GM21515 (cell line): ENCODE data around the gene PRPF31.

Experiments used
- ATAC-seq: cut with Tn5 transposase; IDR thresholded peaks from one replicate; pipeline ENCODE4 v1.9.1; 2021; ENCODE audit not compliant: unreplicated experiment

The PRPF31 gene

DNA sequence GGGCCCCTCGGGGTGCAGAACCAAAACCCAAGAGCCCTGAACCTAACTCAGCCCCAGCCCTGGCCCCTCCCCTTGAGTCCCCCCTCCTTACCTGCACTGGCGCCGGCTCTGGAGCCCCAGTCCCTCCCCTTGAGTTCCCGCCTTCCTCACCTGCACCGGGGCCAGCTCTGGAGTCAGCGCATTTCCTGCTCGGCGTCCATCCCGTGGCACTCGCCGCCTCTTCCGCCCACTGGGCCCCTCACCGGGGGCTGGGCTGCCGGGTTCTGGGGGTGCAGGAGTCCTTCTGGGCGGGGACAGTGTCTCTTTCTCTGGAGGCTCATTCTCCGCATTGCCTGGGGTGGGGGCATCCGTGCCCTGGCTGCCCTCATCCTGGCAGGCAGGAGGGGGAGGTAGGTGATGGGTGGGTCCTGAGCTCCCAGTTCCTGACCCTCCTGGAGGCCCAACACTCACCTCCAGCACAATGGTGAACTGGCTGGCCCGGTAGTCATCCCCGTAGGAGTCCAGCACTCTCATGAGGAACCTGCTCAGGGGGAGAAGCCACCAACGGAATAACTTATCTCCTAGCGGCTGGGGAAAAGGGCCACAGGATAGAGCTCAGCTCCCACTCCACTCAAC lies 7.6 kb upstream of the PRPF31 start:
- ATAC-seq: no peak

DNA sequence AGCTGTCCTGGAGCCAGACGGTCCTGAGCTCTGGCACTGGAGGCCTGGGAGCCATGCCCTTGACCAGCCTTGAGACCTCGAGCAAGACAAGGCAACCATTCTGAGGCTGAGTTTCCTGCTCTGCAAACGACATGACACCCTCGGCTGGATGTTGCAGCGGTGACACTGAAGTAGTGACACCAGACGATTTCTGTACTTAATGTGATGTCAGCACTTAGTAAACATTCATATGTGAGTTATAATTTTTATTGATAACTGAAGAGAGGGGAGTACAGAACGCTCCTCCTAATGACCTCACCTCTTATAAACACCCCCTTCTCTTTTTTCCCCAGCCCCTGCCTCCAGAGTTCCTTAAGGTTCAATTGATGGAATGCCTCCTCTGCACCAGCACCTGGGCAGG lies 7.1 kb upstream of the PRPF31 start:
- no peak for ATAC-seq

DNA sequence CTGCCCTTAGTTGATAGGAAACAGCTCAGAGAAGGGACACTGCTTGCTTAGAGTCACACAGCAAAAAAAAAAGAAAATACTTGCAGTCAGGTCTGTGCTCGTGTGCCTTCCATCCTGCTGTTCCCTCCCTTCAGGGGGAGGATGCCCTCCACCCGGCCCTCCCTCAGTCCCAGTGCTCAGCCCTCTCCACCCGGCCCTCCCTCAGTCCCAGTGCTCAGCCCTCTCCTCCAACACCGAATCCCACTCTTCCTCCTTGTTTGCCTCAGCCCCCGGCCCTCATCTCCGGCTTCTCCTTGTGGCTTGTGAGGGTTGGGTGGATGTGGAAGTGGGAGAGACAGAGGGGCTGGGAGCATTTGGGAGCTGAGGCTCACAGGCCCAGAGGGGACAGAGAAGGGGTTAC lies 5.9 kb upstream of the PRPF31 start:
- no peak for ATAC-seq

DNA sequence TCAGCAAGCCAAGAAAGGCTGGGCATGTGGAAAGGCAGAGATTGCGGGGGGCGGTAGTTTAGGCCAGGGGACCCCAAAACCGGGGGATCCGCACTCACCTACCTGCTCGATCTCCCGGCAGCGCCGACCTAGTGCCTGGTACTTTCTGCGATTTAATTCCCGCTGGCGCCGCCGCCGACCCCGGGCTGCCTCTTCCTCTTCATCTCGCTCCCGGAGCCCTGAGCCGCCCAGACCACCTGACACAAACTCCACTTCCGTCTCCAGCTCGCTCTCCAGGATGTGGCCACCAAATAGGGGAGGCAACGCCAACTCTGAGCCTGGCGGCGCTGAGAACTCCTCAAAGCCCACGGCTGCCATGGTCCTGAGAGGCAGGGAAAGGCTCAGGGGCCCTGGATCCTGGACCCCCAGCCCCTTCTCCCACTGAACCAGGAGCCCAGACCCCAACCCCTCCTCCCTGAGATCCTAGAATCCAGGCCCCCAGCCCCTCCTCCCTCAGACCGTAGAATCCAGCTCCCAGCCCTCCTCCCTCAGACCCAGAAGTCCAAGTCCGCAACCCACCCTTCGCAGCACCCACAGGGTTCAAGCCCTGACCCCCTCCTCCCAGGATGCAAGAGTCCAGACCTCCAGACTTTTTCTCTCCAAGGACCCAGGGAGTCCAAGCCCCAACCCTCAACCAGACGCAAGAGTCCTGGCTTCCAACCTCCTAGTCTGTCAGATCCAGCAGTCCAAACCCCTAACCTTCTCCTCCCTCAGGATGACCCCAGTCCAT lies 1.0 kb upstream of the PRPF31 start:
- ATAC-seq: no peak

DNA sequence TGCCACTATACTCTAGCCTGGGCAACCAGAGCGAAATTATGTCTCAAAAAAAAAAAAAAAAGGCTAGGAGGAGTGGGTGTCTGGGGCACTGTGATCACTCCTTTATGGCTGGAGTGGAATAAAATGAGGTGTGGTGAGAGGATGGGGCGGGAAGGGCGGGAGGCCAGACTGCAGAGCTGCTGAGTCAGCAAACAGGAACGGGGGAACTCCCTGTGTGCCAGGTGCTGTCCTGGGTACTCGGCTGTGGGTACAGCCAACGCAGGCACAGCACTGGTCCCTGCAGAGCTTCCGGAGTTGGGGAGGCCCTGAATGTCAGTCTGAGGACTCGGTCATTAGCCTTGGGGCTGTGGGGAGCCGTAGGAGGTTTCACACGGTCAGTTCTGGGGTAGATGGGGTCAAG lies 5.7 kb downstream of the PRPF31 start:
- no peak for ATAC-seq

DNA sequence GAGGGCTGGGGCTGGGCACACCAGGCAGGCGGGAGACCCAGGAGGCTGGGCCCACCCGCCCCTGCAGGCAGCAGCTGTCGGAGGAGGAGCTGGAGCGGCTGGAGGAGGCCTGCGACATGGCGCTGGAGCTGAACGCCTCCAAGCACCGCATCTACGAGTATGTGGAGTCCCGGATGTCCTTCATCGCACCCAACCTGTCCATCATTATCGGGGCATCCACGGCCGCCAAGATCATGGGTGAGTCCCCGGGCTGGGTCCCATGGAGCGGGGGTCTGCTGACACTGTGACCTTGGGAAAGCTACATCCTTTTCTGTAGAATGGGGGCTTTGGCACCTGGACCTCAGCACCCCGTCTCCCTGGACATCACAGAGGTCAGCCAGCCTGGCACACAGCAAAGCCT lies 8.1 kb downstream of the PRPF31 start:
- ATAC-seq: no peak

DNA sequence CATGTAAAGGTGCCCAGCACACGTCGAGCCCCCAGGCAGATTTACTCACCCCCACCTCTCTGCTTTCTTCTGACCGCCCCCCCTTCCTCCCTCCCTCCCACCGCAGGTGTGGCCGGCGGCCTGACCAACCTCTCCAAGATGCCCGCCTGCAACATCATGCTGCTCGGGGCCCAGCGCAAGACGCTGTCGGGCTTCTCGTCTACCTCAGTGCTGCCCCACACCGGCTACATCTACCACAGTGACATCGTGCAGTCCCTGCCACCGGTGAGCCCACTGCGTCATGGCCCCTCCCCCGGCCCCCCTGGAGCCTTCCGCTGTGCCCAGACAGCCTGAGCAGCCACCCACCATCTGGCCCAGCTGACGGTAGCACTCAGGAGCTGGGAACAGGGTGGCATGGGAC lies 8.8 kb downstream of the PRPF31 start:
- no peak for ATAC-seq

DNA sequence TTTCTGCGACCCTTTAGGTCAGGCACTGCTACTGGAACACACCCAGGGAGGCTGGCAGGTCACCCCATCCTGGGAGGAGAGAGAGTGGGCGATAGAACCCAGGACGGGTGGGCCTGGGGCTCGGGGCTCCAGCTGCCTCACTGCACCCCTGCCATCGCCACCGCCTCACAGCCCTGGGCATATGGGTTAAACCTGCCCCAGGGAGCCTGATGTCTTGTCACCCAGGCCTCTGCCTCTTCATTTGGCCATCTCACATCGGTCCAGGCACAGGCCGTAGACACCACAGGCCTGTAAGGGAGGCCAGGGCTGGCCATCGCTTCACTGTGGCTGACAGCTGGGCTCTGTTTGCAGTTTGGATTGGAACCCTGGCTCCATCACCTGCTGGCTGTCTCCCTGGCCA lies 10.2 kb downstream of the PRPF31 start:
- ATAC-seq: no peak

DNA sequence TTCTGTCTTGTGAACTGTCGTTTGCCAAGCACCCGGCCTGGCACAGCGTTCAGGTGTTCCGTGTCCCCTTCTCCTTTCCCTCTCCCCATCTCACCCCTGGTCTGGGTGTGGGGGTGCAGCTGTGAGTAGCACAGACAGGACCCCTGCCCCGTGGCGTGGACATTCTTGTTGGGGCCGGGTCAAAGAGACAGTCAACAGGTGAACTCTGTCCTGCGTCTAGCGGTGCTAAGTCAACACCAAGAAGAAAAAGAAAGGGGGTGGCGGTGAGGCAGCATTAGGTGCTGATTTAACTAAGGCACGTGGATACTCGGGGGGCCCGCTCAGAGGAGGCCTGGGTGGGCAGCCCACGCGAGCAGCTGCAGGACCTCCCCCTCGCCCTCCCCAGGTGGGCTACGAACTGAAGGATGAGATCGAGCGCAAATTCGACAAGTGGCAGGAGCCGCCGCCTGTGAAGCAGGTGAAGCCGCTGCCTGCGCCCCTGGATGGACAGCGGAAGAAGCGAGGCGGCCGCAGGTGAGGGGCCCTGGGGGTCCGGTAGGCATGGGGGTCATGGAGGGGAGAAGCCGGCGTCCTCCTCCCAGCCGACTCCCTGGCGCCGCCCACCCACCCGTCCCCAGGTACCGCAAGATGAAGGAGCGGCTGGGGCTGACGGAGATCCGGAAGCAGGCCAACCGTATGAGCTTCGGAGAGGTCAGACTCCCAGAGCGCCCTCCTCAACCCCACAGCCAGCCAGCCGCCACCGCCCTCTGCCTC lies 12.3 kb downstream of the PRPF31 start:
- no peak for ATAC-seq

DNA sequence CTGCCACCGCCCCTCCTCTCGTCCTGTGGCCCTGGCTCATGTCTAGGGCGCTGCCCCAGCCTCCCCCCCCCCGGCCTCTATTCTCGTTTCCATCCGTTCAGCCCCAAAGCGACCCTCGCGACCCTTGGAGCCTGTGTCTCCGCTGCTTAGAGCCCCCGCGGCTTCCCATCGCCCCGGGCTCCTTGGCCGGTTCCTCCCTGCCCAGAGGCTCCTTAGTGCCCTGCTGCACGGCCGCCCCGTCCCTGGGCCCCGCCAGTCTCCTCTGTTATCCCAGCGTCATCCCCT lies 12.8 kb downstream of the PRPF31 start:
- no peak for ATAC-seq

DNA sequence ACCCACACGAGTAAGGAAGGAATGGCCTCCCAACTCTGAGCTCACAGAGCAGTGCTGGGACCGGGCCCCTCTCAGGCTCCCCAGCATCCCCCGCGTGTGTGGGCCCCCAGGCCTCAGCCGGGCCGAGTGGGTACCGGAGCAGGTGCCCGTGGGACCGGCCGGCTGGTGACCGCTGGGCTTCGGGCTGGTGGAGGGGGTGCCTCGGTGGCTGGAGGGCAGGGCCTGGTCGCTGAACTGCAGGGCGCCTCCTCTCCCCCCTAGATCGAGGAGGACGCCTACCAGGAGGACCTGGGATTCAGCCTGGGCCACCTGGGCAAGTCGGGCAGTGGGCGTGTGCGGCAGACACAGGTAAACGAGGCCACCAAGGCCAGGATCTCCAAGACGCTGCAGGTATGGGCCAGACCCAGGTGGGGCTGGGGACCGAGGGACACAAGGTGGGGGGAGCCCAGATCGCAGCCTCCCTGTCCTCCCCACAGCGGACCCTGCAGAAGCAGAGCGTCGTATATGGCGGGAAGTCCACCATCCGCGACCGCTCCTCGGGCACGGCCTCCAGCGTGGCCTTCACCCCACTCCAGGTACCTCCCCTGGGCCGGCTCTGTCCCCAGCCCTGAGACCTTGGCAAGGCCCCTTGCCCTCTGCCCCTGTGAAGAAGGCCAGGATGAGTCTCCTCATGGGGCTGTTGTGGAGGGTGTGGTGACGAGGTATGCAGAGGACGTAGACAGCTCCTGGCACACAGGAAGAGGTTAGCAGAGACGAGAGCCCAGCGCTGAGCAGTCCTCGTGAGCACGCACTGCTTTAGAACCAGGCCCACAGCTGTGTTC lies 13.5 kb downstream of the PRPF31 start:
- no peak for ATAC-seq

DNA sequence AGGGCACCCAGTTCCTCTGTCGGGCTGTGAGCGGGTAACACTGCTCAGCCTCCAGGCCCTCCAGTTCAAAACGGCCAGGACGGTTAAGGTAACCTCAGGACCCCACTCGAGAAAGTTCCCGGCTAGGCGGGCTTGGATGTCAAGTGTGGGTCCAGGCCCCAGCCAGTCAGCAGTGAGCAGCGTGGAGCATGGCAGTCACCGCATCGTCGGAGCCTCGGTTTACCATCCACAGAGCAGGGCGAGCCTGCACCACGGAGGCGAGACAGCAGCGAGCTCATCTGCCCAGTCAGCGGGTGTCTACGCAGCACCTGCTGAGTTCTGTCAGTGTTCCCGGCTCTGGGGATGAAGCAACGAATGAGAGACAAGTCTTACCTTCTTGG lies 14.1 kb downstream of the PRPF31 start:
- ATAC-seq: no peak

DNA sequence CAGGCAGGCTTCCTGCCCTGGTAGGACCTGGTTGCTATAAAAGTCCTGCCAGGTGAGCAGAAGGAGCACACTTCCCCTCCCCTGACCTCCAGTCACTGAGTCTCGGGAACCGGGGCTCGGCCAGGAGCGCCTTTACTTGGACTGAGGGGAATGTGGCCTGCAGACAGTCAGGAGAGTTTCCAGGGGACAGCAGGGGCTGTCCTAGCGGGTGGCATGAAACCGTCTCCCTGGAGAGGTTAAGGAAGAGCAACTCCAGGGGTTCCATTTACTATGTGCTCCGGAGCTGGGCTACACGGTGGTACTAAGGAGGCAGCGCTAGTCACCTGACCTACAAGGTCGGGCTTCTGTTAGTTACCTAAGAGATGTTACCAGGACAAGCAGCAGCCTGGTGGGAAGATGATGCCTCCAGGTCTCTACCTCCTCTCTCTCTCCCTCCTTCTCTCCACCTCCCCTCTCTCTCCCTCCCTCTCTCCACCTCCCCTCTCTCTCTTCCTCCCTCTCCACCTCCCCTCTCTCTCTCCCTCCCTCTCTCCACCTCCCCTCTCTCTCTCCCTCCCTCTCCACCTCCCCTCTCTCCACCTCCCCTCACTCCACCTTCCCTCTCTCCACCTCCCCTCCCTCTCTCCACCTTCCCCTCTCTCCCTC lies 17.9 kb downstream of the PRPF31 start:
- ATAC-seq: no peak

DNA sequence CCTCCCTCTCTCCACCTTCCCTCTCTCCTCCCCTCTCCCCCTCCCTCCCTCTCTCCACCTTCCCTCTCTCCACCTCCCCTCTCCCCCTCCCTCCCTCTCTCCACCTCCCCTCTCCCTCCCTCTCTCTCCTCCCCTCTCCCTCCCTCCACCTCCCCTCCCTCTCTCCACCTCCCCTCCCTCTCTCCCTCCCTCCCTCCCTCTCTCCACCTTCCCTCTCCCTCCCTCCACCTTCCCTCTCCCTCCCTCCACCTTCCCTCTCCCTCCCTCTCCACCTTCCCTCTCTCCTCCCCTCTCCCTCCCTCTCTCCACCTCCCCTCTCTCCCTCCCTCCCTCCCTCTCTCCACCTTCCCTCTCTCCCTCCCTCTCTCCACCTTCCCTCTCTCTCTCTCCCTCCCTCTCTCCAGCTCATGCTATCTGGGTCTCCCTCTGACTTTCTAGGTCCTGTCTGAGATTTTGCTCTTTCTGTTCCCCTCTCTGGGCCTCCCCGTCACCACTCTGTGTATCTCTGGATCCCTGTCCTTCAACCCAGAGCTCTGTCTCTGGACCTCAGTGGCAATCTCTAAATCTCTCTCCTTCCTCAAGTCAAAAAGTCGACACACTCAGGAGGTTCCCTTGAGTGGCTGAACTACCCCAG lies 18.5 kb downstream of the PRPF31 start:
- ATAC-seq: no peak

DNA sequence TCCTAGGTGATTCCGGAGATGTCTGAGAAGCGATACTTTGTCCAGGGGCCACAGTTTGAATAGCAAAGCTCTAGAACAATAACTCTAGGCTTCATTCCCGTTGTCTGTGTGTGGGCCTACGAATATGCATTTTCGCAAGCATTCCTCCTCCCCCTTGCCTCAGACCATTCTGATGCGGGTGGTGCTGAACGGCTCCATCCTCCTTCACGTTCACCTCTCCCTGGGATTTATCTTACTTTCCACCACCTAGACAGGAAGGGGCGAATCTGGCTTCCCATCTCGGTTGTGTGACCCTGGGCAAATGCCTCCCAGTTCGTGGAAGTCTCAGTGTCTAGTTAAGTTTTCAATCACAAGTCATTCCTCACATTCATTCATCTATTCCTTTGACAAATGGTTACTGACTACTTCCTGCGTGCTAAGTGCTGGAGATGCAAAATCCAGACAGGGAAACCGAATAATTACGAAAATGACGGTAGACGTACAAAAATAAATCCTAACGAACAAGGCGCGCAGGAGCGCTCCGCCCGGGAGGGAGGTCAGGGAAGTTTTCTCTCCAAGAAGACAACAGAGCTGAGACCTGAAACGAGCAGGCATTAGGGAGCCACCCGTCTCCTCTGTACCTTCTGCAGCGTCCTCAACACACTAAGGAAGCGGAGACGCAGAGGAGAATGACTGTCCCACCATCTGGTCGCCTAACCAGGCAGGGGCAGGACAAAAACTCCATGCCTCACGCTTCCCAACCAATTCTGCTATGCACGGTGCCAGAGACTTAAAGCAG lies 20.7 kb downstream of the PRPF31 start:
- ATAC-seq: no peak

DNA sequence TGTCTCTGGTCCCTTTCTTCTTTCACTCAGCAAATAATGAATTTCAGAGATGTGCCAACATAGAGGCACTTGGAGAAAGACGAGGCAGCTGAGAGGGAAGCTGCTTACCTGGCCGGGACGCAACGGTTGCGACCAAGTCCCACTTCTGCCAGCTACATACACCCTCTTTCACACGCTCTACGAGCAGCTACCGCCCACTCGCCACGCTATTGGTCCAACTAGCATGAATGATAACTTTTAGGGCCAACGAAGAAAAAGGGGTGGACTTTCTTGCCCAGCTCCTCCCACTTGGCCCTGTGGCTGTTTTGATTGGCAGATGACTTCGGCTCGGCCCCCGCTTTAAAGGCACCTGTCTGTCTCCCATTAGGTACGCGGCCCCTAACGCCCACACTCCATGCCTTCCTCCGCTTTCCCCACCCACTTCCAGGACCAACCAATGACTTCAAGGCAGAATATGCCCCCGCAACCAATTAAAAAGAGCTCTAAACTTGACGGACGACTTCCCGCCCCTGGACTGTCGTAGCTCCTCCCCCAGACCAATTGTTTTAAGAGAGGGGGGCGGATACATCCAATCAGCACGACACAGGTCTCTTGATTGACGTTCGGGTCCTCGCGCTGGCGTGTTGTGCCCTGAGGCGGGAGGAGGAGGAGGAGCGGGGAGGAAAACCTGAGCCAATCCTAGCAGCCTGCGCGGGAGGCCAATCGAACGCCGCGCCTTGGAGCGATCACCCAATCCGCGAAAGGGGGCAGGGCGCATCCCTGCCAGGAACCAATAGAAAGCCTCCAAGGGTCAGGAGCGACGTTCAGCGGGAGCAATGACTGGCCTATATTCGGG lies 21.5 kb downstream of the PRPF31 start:
- ATAC-seq: peak; percentile 72

DNA sequence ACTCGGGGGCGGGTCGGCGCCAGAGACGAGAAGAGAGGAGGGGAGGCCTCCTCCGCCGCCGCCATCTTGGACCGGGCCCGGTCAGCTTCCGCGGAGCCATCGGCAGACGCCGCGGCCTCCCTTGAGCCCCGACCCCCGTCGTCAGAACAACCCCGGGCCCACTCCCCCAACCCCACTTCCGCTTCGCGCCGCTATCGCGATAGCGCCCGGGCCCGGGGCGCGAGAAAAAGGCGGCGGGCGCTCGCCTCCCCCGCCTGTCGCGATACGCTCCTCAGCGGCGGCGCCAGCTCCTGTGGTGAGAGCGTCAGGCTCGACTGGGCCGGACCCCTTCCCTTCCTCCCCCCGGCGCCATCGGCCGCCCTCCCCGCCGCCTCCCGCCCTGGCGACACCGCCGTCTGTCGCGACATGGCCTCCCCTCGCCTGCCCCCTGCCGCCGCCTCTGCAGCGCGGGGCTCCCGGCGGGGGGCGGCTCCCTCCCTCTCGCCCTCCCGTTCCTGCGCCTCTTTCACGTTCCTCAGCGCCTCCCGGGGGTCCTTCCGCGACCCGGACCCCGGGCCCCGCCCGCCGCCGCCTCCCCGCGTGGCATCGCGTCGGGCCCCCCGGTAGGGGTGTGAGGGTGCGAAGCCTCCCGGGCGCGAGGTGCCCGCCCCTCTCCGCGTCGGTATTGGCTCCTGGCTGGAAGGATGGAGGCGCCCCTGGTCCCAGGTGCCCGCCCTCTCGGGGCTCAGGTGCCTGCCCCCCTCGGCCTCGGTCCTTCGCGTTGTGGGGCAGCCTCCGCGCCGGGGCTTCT lies 22.3 kb downstream of the PRPF31 start, which contains the start of gene CNOT3:
Gene CNOT3 (plus strand): TSS at position 64 of the 790 bp plus-strand sequence. CDS start 5,217 bp downstream, outside the sequence.
- no peak for ATAC-seq
